Natural killer cell (primary cell): Measurements from ENCODE around the gene DOCK10. TPM values are rescaled to one million over a fixed set of nuclear protein-coding genes. Genes with fewer than 3 reads are reported as not detected.

Experiments
- ATAC-seq, 3 donors: fragments of 150-1000 bp in 2 of 3; fragments of 200-7000 bp in 1 of 3; cut with Tn5 transposase; 1 replicate in 1 of 3; 2 replicates in 2 of 3; pipeline ENCODE4 v1.10.0; 2021; ENCODE audit warnings: mild to moderate bottlenecking in 2 of 3, moderate library complexity in 2 of 3
- DNase-seq, 2 donors: peaks; one replicate each; pipeline versions ENCODE4 v3.0.0 to v3.0.0-alpha.2; 2013 to 2021; ENCODE audit warnings: mixed read lengths in 1 of 2
- H3K27ac ChIP-seq: one replicate; pipeline ENCODE4 v1.5.1; 2013; ENCODE audit warnings: mild to moderate bottlenecking, low read length
- H3K27me3 ChIP-seq: one replicate; pipeline ENCODE4 v1.6.1; 2013; ENCODE audit warnings: low read length; ENCODE audit not compliant: control insufficient read depth, insufficient read depth
- H3K36me3 ChIP-seq: one replicate; pipeline ENCODE4 v1.6.1; 2013; ENCODE audit warnings: low read length; ENCODE audit not compliant: control insufficient read depth, insufficient read depth
- H3K4me1 ChIP-seq: one replicate; pipeline ENCODE4 v1.6.1; 2013; ENCODE audit warnings: low read length; ENCODE audit not compliant: control insufficient read depth, insufficient read depth
- H3K4me3 ChIP-seq: one replicate; pipeline ENCODE4 v1.5.1; 2013; ENCODE audit warnings: low read length
- H3K9me3 ChIP-seq: one replicate; pipeline ENCODE4 v1.6.1; 2013; ENCODE audit warnings: low read length; ENCODE audit not compliant: control insufficient read depth, insufficient read depth
- H3K27ac Mint-ChIP-seq, 2 donors: one replicate each; pipeline ENCODE4 v1.8.0; 2022; ENCODE audit warnings: mild to moderate bottlenecking in 2 of 2, mixed read lengths in 2 of 2, moderate library complexity in 1 of 2
- H3K27me3 Mint-ChIP-seq, 2 donors: one replicate each; pipeline ENCODE4 v1.8.0; 2022; ENCODE audit warnings: low read depth in 2 of 2, mixed read lengths in 2 of 2
- H3K36me3 Mint-ChIP-seq: one replicate; pipeline ENCODE4 v1.8.0; 2022; ENCODE audit warnings: mixed read lengths
- H3K4me1 Mint-ChIP-seq, 2 donors: one replicate each; pipeline ENCODE4 v1.8.0; 2022; ENCODE audit warnings: mixed read lengths in 2 of 2
- H3K4me3 Mint-ChIP-seq: one replicate; pipeline ENCODE4 v1.8.0; 2022; ENCODE audit warnings: mild to moderate bottlenecking, moderate library complexity, mixed read lengths
- H3K9me3 Mint-ChIP-seq, 2 donors: one replicate each; pipeline ENCODE4 v1.8.0; 2022; ENCODE audit warnings: mixed read lengths in 2 of 2
- WGBS: methylation state at CpG from one replicate; pipeline ENCODE4 v1.1.7; 2013; ENCODE audit warnings: missing lambda C conversion rate; ENCODE audit not compliant: insufficient coverage; 5-methylcytosine and 5-hydroxymethylcytosine counted together
- intact Hi-C: fragments of 100-400 bp; cut with micrococcal nuclease; formaldehyde crosslinking; loops from one replicate; pipeline ENCODE4 v1.14.2; 2022
- total RNA-seq, 4 donors: library from RNA; stranded (reverse); fragments of 120-200 nt in 1 of 4; gene quantifications; one replicate each; pipeline versions ENCODE4 v1.2.3 to v1.2.4, GENCODE V29; 2013 to 2022
- TF ChIP-seq, protein P1 (sequence below): fragments of 200-600 bp; IDR thresholded peaks from one replicate; pipeline ENCODE4 v1.8.0; 2022; ENCODE audit warnings: antibody characterized with exemption

The DOCK10 gene
- total RNA-seq, 3 donors from 2014 or later (not counting 1 experiment from before 2014, with no cell fraction given) = 181 to 213 (median 182) TPM

- Mint-ChIP-seq H3K27ac (peak overlapping the region; percentile 69 to 74), H3K27me3 (no peaks in the 10 kb centered on the region), H3K9me3 (no peaks in the 10 kb centered on the region), H3K36me3 (peaks cover 28% of the 10 kb centered on the region), H3K4me1 (peaks cover 29 to 41% of the 10 kb centered on the region in 2 donors), H3K4me3 (no peak overlapping the region)
- Histone ChIP-seq H3K27me3 (no peaks in the 10 kb centered on the region), H3K36me3 (peaks cover 93% of the 10 kb centered on the region), H3K4me3 (no peak overlapping the region), H3K27ac (no peak overlapping the region), H3K9me3 (no peaks in the 10 kb centered on the region), H3K4me1 (no peaks in the 10 kb centered on the region)
- 72% methylated on average over 1 of the region's 1 CpG for WGBS
- ATAC-seq (no peak), DNase-seq (no peak)
- intact Hi-C loops = no loop called here
- TF ChIP-seq, protein P1, sequence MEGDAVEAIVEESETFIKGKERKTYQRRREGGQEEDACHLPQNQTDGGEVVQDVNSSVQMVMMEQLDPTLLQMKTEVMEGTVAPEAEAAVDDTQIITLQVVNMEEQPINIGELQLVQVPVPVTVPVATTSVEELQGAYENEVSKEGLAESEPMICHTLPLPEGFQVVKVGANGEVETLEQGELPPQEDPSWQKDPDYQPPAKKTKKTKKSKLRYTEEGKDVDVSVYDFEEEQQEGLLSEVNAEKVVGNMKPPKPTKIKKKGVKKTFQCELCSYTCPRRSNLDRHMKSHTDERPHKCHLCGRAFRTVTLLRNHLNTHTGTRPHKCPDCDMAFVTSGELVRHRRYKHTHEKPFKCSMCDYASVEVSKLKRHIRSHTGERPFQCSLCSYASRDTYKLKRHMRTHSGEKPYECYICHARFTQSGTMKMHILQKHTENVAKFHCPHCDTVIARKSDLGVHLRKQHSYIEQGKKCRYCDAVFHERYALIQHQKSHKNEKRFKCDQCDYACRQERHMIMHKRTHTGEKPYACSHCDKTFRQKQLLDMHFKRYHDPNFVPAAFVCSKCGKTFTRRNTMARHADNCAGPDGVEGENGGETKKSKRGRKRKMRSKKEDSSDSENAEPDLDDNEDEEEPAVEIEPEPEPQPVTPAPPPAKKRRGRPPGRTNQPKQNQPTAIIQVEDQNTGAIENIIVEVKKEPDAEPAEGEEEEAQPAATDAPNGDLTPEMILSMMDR = no peak
Observed at GRCh38 chr2:224881846-224882245, 160.4 kb downstream of the DOCK10 start.

- H3K4me1 ChIP-seq = no peaks in the 10 kb centered on the region
- no peaks in the 10 kb centered on the region for H3K9me3 ChIP-seq
- H3K4me3 Mint-ChIP-seq = no peak overlapping the region
- H3K36me3 ChIP-seq = peaks cover 91% of the 10 kb centered on the region
- H3K4me1 Mint-ChIP-seq = peaks cover 18 to 20% of the 10 kb centered on the region in 2 donors
- DNase-seq (no peak), ATAC-seq (no peak)
- TF ChIP-seq, protein P1 = no peak
- no peaks in the 10 kb centered on the region for H3K27me3 ChIP-seq
- intact Hi-C loops = no loop called here
- H3K4me3 ChIP-seq = no peak overlapping the region
- peaks cover 17% of the 10 kb centered on the region for H3K36me3 Mint-ChIP-seq
- no peaks in the 10 kb centered on the region for H3K9me3 Mint-ChIP-seq
- WGBS = 71% methylated on average over 6 of the region's 6 CpGs
- H3K27ac Mint-ChIP-seq = peak overlapping the region; percentile 3 to 6
- no peak overlapping the region for H3K27ac ChIP-seq
- no peaks in the 10 kb centered on the region for H3K27me3 Mint-ChIP-seq
Observed at GRCh38 chr2:224876522-224876921, 165.7 kb downstream of the DOCK10 start.

GRCh38 chr2:224875841-224876240 is 166.4 kb downstream of the DOCK10 start:
- Histone ChIP-seq H3K4me1 (no peaks in the 10 kb centered on the region), H3K27ac (no peak overlapping the region), H3K4me3 (no peak overlapping the region), H3K9me3 (no peaks in the 10 kb centered on the region), H3K27me3 (no peaks in the 10 kb centered on the region), H3K36me3 (peaks cover 90% of the 10 kb centered on the region)
- H3K27me3 Mint-ChIP-seq = no peaks in the 10 kb centered on the region
- H3K9me3 Mint-ChIP-seq = no peaks in the 10 kb centered on the region
- WGBS = 76% methylated on average over 2 of the region's 2 CpGs
- TF ChIP-seq, protein P1 = no peak
- peak overlapping the region; percentile 23 to 45 for H3K27ac Mint-ChIP-seq
- DNase-seq = no peak
- intact Hi-C loops = no loop called here
- H3K4me1 Mint-ChIP-seq = peaks cover 13 to 15% of the 10 kb centered on the region in 2 donors
- peaks cover 18% of the 10 kb centered on the region for H3K36me3 Mint-ChIP-seq
- no peak for ATAC-seq
- H3K4me3 Mint-ChIP-seq = no peak overlapping the region

DNA sequence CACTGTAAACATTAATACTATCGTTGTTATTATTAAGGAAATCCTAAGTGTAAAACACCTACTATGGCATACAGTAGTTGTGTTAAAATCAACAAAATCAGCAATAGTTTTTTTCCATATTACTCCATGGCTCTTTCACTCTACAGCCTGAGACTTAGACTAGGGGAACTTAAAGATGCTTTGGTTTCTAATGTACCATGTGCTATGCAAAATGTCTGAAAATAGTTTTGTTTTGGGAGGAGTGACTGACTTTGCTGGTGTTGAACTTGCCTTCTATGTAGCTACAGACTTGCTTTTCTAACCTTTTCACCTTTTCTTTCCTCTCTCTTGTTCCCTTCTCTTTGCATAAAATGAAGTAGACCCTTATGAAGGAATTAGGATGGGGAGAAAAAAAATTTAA is 167.1 kb downstream of the DOCK10 start:
- no peak overlapping the region for H3K27ac ChIP-seq

More for the DNA sequence above, 167.1 kb downstream of the DOCK10 start:
- Histone ChIP-seq H3K9me3 (no peaks in the 10 kb centered on the region), H3K4me3 (no peak overlapping the region), H3K27me3 (no peaks in the 10 kb centered on the region), H3K36me3 (peaks cover 90% of the 10 kb centered on the region), H3K4me1 (no peaks in the 10 kb centered on the region)
- intact Hi-C loops = no loop called here
- TF ChIP-seq, protein P1 = no peak
- DNase-seq (no peak), ATAC-seq (no peak)
- H3K27me3 Mint-ChIP-seq = no peaks in the 10 kb centered on the region
- no peak overlapping the region for H3K4me3 Mint-ChIP-seq
- H3K9me3 Mint-ChIP-seq = no peaks in the 10 kb centered on the region
- peaks cover 8 to 12% of the 10 kb centered on the region in 2 donors for H3K4me1 Mint-ChIP-seq
- no CpG with 5 or more reads among the region's 1 CpG for WGBS
- H3K27ac Mint-ChIP-seq = no peak overlapping the region
- H3K36me3 Mint-ChIP-seq = peaks cover 18% of the 10 kb centered on the region
